ENCODE data around the gene TRIO. TPM values are rescaled to one million over a fixed set of nuclear protein-coding genes. Genes with fewer than 3 reads are reported as not detected.

Gene TRIO
- total RNA-seq, 2 experiments from 2014 or later, result 3.5 to 6.6 TPM

DNA sequence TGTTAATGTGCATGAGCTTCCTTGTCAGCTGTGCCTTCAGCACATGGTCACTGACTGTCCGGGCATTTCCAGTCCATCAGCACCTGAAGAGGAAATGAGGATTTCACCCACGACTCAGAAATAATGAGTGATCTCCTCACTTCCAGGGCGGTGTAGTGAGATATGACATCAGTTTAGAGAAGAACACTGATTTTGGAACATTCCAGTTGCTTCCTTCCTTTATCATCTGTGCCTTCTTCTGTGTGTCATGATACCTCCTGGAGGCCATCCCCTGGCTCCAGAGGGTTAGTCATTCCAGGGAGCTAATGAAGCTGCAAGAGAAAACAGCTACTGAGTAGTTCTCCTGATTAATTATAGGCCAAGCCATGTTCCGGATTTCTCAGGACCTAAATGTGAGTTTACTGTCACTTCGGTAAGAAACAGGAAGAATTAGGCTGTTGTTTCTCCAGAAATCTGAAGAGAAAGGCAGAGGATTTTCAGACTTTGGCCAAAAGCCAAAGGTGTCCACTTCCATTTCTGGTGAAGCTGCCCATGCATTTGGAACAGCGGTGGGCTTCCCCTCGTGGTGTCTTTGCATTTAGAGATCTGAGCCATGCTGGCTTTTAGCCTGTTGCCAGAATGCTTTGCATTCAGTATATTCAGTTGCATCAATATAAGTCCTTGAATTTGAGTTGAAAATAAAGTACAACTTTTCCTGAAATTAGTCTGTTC lies 277.1 kb downstream of the TRIO start:
- ATAC-seq, result no peak
- ChIA-PET POLR2A (no interaction called here), CTCF (interaction anchor here (4.1 kb wide), 1 partner anchor 228 kb away, joined by 14 read pairs; no protein-coding TSS in a partner anchor)
- no peak overlapping the region for H3K4me3 Mint-ChIP-seq
- H3K9me3 Mint-ChIP-seq (ENCODE audit: insufficient read depth), result no peaks in the 10 kb centered on the region
- peaks cover 4% of the 10 kb centered on the region for H3K36me3 Mint-ChIP-seq (ENCODE audit: low read depth)
- no peak overlapping the region for H3K27ac Mint-ChIP-seq
- H3K27me3 Mint-ChIP-seq (ENCODE audit: low read depth), result no peaks in the 10 kb centered on the region
- peaks cover 62% of the 10 kb centered on the region for H3K4me1 Mint-ChIP-seq (ENCODE audit: low read depth)
- DNase-seq, result no peak

- Mint-ChIP-seq H3K27me3 (ENCODE audit: low read depth) (no peaks in the 10 kb centered on the region), H3K4me3 (no peak overlapping the region), H3K27ac (no peak overlapping the region), H3K9me3 (ENCODE audit: insufficient read depth) (no peaks in the 10 kb centered on the region), H3K36me3 (ENCODE audit: low read depth) (peaks cover 4% of the 10 kb centered on the region), H3K4me1 (ENCODE audit: low read depth) (peaks cover 54% of the 10 kb centered on the region)
- DNase-seq, result no peak
- no peak for ATAC-seq
- CTCF ChIA-PET, result interaction anchor here (1.4 kb wide), 1 partner anchor 22 kb away, joined by 6 read pairs; no protein-coding TSS in a partner anchor
- POLR2A ChIA-PET, result interaction anchor here (1.2 kb wide), 1 partner anchor 8 kb away, joined by 6 read pairs; no protein-coding TSS in a partner anchor
Measured at GRCh38 chr5:14421851-14422250, 278.7 kb downstream of the TRIO start.

DNA sequence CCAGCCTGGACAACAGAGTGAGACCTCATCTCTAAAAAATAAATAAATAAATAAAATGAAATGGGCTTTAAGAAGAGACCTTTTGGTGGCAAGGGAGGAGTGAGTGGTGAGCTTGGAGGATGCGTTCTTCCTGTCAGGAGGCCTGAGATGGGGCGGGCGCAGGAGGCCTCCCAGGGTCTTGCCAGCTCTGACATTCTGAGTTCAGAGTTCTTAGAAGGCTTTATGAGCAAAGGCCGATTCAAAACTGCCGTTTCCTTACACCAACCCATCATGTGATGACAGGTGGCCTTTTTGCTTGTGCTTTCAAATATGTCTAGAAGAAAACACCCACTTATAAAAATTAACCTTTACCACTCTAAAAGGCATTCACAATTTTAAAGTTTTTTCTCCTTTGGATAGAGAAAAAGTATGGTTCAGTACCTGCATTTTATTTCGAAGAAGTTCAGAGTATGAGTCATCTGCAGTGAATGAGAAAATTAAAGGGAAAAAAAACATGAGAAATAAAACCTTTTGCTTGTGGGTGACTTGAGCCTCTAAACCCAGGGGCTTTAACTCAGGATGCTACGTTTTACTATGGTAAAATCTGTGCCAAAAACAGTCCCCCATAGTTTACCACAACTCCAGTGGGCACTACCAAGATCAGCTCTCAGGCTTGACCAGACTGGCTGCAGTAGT lies 281.0 kb downstream of the TRIO start:
- Mint-ChIP-seq H3K27me3 (ENCODE audit: low read depth) (no peaks in the 10 kb centered on the region), H3K27ac (peak overlapping the region; percentile 84), H3K4me1 (ENCODE audit: low read depth) (peaks cover 36% of the 10 kb centered on the region), H3K36me3 (ENCODE audit: low read depth) (peaks cover 4% of the 10 kb centered on the region), H3K9me3 (ENCODE audit: insufficient read depth) (no peaks in the 10 kb centered on the region), H3K4me3 (no peak overlapping the region)
- peak; percentile 78 for ATAC-seq
- POLR2A ChIA-PET, result interaction anchor here (0.6 to 1.3 kb wide), 3 partner anchors 9 to 158 kb away, joined by 4 to 5 read pairs (median 5); no protein-coding TSS in a partner anchor
- CTCF ChIA-PET, result interaction anchor here (0.6 to 0.9 kb wide), 2 partner anchors 12 to 158 kb away, joined by 3 to 5 read pairs; no protein-coding TSS in a partner anchor
- DNase-seq, result peak; percentile 42

DNA sequence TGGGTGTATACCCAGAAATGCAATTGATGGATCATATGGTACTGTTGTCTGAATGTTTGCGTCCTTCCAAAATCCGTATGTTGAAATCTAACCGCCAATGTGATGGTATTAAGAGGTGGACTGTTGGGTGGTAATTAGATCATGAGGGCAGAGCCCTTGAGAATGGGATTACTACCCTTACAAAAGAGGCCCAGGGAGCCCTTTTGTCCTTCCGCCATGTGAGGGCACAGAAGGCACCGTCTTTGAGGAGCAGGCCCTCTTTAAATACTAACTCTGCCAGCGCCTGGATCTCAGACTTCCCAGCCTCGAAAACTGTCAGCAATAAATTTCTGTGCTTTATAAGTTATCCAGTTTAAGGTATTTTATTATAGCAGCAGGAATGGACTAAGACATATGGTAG lies 282.4 kb downstream of the TRIO start:
- Mint-ChIP-seq H3K4me1 (ENCODE audit: low read depth) (peaks cover 36% of the 10 kb centered on the region), H3K9me3 (ENCODE audit: insufficient read depth) (no peaks in the 10 kb centered on the region), H3K27ac (no peak overlapping the region), H3K36me3 (ENCODE audit: low read depth) (peaks cover 4% of the 10 kb centered on the region), H3K4me3 (no peak overlapping the region), H3K27me3 (ENCODE audit: low read depth) (no peaks in the 10 kb centered on the region)
- DNase-seq (no peak), ATAC-seq (no peak)
- ChIA-PET POLR2A (no interaction called here), CTCF (no interaction called here)

DNA sequence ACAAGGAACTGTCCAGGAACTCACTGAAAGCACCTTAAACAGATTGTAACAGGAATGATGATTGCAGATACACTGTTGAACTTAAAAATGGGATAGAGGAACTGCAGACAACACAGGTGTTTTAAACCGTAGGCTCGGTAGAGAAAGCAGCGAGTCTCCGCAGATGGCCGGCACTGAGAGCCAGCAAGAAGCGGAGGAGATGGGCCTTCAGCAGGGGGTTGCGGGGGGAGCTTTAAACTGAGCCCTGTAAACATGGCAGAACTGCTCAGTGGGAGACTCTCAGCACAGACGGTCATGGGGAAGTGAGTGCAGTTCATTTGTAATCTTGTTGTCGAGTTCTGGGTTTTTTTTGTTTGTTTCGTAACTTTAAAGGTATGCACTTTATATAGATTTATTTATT lies 283.4 kb downstream of the TRIO start:
- Mint-ChIP-seq H3K36me3 (ENCODE audit: low read depth) (no peaks in the 10 kb centered on the region), H3K9me3 (ENCODE audit: insufficient read depth) (no peaks in the 10 kb centered on the region), H3K27ac (no peak overlapping the region), H3K4me1 (ENCODE audit: low read depth) (peaks cover 30% of the 10 kb centered on the region), H3K27me3 (ENCODE audit: low read depth) (no peaks in the 10 kb centered on the region), H3K4me3 (no peak overlapping the region)
- DNase-seq, result no peak
- POLR2A ChIA-PET, result interaction anchor here (1.3 kb wide), 1 partner anchor 10 kb away, joined by 3 read pairs; no protein-coding TSS in a partner anchor
- CTCF ChIA-PET, result no interaction called here
- no peak for ATAC-seq

DNA sequence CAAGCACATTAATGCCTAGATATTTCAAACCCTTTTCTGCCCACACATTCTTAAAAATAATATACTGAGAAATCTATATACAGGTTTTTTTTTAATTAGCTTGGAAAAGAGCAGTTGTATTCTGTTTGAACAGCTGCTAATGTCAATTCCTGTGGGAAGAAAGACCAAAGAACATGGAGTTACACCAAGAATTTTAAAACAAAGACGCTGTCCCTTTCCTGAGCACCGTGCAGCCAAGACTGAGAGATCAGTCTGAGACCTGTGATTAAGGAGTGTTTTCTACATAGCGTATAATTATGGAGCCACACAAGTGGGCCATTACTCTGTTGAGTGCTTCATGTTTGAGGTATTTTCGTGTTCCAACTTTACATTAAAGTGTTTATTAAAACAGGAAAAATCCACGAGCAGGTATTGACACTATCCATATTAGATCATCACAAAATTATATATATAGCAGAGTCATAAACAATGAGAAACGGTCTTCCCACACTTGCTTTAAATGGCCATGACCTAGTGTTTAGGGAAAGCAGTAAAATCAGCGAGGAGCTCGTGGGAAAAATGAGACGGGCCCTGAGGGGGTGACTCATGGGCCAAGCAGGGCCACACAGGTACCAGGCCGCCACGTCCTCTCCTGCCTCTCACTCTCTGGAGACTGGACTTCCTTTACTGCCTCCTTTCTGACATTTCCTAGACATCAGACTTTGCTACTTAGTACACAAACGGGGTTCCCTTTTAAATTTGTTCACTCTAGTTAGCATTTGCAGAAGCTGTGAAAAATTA lies 285.4 kb downstream of the TRIO start:
- no peak for ATAC-seq
- POLR2A ChIA-PET, result interaction anchor here (1.4 kb wide), 1 partner anchor 13 kb away, joined by 3 read pairs; no protein-coding TSS in a partner anchor
- H3K27ac Mint-ChIP-seq, result no peak overlapping the region
- H3K36me3 Mint-ChIP-seq (ENCODE audit: low read depth), result no peaks in the 10 kb centered on the region
- H3K4me1 Mint-ChIP-seq (ENCODE audit: low read depth), result peaks cover 19% of the 10 kb centered on the region
- H3K4me3 Mint-ChIP-seq, result no peak overlapping the region
- DNase-seq, result no peak
- peaks cover 2% of the 10 kb centered on the region for H3K27me3 Mint-ChIP-seq (ENCODE audit: low read depth)
- CTCF ChIA-PET, result interaction anchor here (0.7 to 0.9 kb wide), 2 partner anchors 11 to 29 kb away, joined by 3 read pairs; no protein-coding TSS in a partner anchor
- H3K9me3 Mint-ChIP-seq (ENCODE audit: insufficient read depth), result no peaks in the 10 kb centered on the region

GRCh38 chr5:14429101-14430050 lies 286.2 kb downstream of the TRIO start:
- DNase-seq, result no peak
- POLR2A ChIA-PET, result interaction anchor here (1.4 kb wide), 1 partner anchor 14 kb away, joined by 3 read pairs; no protein-coding TSS in a partner anchor
- no peak overlapping the region for H3K4me3 Mint-ChIP-seq
- peaks cover 12% of the 10 kb centered on the region for H3K4me1 Mint-ChIP-seq (ENCODE audit: low read depth)
- ATAC-seq, result no peak
- CTCF ChIA-PET, result interaction anchor here (0.7 to 1.6 kb wide), 3 partner anchors 10 to 219 kb away, joined by 3 read pairs; no protein-coding TSS in a partner anchor
- no peak overlapping the region for H3K27ac Mint-ChIP-seq
- H3K36me3 Mint-ChIP-seq (ENCODE audit: low read depth), result no peaks in the 10 kb centered on the region
- no peaks in the 10 kb centered on the region for H3K9me3 Mint-ChIP-seq (ENCODE audit: insufficient read depth)
- H3K27me3 Mint-ChIP-seq (ENCODE audit: low read depth), result peaks cover 2% of the 10 kb centered on the region

DNA sequence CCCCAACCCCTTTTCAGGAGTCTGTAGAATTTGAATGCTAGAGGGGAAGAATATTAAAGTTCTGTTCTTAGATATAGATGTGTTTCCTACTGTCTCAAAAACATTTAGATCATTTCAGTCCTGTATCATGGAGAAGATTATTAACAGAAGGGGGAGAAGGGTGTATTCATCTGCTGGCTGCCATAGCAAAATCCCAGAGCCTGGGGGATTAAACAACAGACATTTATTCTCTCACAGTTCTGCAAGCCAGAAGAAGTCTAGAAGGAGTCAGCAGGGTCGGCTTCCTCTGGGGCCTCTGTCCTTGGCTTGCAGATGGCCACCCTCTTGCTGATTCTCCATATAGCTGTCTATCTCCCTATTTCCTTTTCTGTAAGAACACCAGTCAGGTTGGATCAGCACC lies 288.4 kb downstream of the TRIO start:
- Mint-ChIP-seq H3K36me3 (ENCODE audit: low read depth) (no peaks in the 10 kb centered on the region), H3K27ac (no peak overlapping the region), H3K4me1 (ENCODE audit: low read depth) (no peaks in the 10 kb centered on the region), H3K27me3 (ENCODE audit: low read depth) (peaks cover 2% of the 10 kb centered on the region), H3K4me3 (no peak overlapping the region), H3K9me3 (ENCODE audit: insufficient read depth) (no peaks in the 10 kb centered on the region)
- DNase-seq (no peak), ATAC-seq (no peak)
- CTCF ChIA-PET, result no interaction called here
- POLR2A ChIA-PET, result no interaction called here

GRCh38 chr5:14432931-14433589 lies 289.9 kb downstream of the TRIO start:
- ChIA-PET POLR2A (no interaction called here), CTCF (no interaction called here)
- Mint-ChIP-seq H3K27ac (no peak overlapping the region), H3K4me3 (no peak overlapping the region), H3K36me3 (ENCODE audit: low read depth) (no peaks in the 10 kb centered on the region), H3K9me3 (ENCODE audit: insufficient read depth) (no peaks in the 10 kb centered on the region), H3K27me3 (ENCODE audit: low read depth) (peaks cover 2% of the 10 kb centered on the region), H3K4me1 (ENCODE audit: low read depth) (peaks cover 10% of the 10 kb centered on the region)
- DNase-seq (no peak), ATAC-seq (no peak)

- Mint-ChIP-seq H3K4me1 (ENCODE audit: low read depth) (peaks cover 18% of the 10 kb centered on the region), H3K27me3 (ENCODE audit: low read depth) (peaks cover 2% of the 10 kb centered on the region), H3K4me3 (no peak overlapping the region), H3K36me3 (ENCODE audit: low read depth) (no peaks in the 10 kb centered on the region), H3K27ac (no peak overlapping the region), H3K9me3 (ENCODE audit: insufficient read depth) (no peaks in the 10 kb centered on the region)
- no peak for DNase-seq
- ChIA-PET POLR2A (no interaction called here), CTCF (interaction anchor here (1.3 kb wide), 1 partner anchor 36 kb away, joined by 3 read pairs; no protein-coding TSS in a partner anchor)
- ATAC-seq, result no peak
Measured at GRCh38 chr5:14435481-14435880, 292.3 kb downstream of the TRIO start.
